Endothelial cell of umbilical vein (primary cell): ENCODE results near the gene RFFL.

ENCODE experiments used
- EZH2 ChIP-seq: IDR thresholded peaks from 2 replicates; pipeline ENCODE4 v1.6.1; 2012; ENCODE audit warnings: borderline replicate concordance, low read depth, mild to moderate bottlenecking, moderate library complexity, low read length, inconsistent platforms; ENCODE audit not compliant: severe bottlenecking
- FOS ChIP-seq: IDR thresholded peaks from 2 replicates; pipeline ENCODE4 v1.6.1; 2011; ENCODE audit warnings: mild to moderate bottlenecking, low read length, moderate library complexity, borderline replicate concordance; ENCODE audit not compliant: insufficient read depth
- GATA2 ChIP-seq: IDR thresholded peaks from 2 replicates; pipeline ENCODE4 v1.7.0; 2011; ENCODE audit warnings: low read depth, mild to moderate bottlenecking, moderate library complexity, mixed read lengths, low read length; ENCODE audit not compliant: insufficient read length, insufficient read depth
- JUN ChIP-seq: IDR thresholded peaks from 2 replicates; pipeline ENCODE4 v1.6.1; 2011; ENCODE audit warnings: borderline replicate concordance, low read depth; ENCODE audit not compliant: insufficient read length, insufficient read depth
- MYC ChIP-seq: IDR thresholded peaks from one replicate; pipeline ENCODE4 v1.6.1; 2011; ENCODE audit warnings: mild to moderate bottlenecking, low read depth, low read length
- POLR2A ChIP-seq: IDR thresholded peaks from 2 replicates; pipeline ENCODE4 v1.6.1; 2012; ENCODE audit warnings: low read depth, mild to moderate bottlenecking, control low read depth, low read length
- POLR2AphosphoS5 ChIP-seq: IDR thresholded peaks from 2 replicates; pipeline ENCODE4 v1.6.1; 2012; ENCODE audit warnings: low read depth, mild to moderate bottlenecking, control low read depth, low read length, moderate library complexity; ENCODE audit not compliant: insufficient read depth
- TF ChIP-seq, protein P1 (sequence below), 2 donors: IDR thresholded peaks; 1 replicate in 1 of 2; 2 replicates in 1 of 2; pipeline ENCODE4 v1.5.1; 2011; ENCODE audit warnings: low read length in 2 of 2, mild to moderate bottlenecking in 2 of 2, moderate library complexity in 2 of 2, control low read depth in 1 of 2, inconsistent platforms in 1 of 2, low read depth in 1 of 2; ENCODE audit not compliant: insufficient read depth in 1 of 2; ENCODE audit errors: extremely low read depth in 1 of 2
- TF ChIP-seq, protein P2 (sequence below): IDR thresholded peaks from 2 replicates; pipeline ENCODE4 v1.6.1; 2011; ENCODE audit not compliant: insufficient read depth, insufficient read length

DNA sequence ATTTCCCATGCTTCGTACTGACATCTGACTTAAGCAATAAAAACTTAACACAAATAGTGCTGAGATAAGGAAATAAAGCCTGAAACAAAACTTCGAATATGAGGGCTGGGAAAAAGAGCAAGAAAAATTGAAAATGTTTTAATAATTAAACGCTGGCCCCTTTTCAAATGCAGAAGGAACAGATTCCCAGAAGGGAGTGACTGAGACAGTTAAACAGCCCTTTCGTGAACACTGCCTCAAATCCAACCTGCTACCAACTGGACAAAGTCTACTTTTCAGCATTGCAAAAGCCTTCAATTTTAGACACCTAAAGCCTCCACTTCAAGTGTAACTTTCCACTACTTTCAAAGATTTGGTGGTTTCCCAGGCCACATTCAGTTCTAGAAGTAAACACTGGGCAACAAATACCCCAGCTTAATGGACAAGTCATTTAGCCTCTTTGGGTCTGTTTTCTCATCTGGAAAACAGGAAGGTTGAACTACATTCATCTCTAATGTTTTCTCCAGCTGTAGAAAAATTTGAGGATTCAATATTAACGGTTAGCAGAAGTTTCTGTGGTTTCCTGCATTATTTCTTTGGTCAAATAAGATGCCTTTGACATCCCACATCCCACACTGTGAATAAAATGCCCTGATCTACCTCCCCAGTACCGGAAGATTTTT is 11.8 kb downstream of the RFFL start:
- no peak for TF ChIP-seq JUN
- TF ChIP-seq POLR2A: no peak
- TF ChIP-seq, protein P1, sequence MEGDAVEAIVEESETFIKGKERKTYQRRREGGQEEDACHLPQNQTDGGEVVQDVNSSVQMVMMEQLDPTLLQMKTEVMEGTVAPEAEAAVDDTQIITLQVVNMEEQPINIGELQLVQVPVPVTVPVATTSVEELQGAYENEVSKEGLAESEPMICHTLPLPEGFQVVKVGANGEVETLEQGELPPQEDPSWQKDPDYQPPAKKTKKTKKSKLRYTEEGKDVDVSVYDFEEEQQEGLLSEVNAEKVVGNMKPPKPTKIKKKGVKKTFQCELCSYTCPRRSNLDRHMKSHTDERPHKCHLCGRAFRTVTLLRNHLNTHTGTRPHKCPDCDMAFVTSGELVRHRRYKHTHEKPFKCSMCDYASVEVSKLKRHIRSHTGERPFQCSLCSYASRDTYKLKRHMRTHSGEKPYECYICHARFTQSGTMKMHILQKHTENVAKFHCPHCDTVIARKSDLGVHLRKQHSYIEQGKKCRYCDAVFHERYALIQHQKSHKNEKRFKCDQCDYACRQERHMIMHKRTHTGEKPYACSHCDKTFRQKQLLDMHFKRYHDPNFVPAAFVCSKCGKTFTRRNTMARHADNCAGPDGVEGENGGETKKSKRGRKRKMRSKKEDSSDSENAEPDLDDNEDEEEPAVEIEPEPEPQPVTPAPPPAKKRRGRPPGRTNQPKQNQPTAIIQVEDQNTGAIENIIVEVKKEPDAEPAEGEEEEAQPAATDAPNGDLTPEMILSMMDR (IDR thresholded peaks at IDR 0.05; ENCODE audit: extremely low read depth in 1 of 2, insufficient read depth in 1 of 2, low read depth in 1 of 2, low read length in 2 of 2): no peak
- TF ChIP-seq EZH2: no peak
- no peak for TF ChIP-seq POLR2AphosphoS5
- no peak for TF ChIP-seq GATA2
- TF ChIP-seq MYC: no peak
- TF ChIP-seq, protein P2, sequence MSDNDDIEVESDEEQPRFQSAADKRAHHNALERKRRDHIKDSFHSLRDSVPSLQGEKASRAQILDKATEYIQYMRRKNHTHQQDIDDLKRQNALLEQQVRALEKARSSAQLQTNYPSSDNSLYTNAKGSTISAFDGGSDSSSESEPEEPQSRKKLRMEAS: no peak
- no peak for TF ChIP-seq FOS
